NCI-H1092 treated with DMSO at 0.1 percent for 48 hours (cell line): Measurements from ENCODE around the gene GSTM5.
"Not testable (repeated sequence)": the region's sequence is repeated elsewhere in the genome, so short reads cannot be mapped to it uniquely, and the experiment has no call there.

ENCODE experiments used
- DNase-seq: peaks from one replicate; lab custom pipeline; 2025; lab: John Stamatoyannopoulos, UW

Gene GSTM5

DNA sequence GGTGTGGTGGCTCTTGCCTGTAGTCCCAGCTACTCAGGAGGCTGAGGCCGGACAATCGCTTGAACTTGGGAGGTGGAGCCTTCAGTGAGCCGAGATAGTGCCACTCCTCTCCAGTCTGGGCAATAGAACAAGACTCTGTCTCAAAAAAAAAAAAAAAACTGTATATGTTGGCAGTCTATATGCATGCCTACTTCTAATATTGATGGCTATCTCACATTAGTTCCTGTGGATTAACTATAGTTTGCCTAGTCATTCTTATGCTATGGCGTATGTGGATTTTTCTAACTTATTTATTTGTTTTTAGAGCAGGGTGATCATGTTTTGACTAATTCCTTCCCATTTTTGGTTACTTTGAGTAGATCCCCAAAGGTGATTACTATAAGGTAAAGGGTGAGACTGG, 15.0 kb upstream of the GSTM5 start:
- DNase-seq = no peak

DNA sequence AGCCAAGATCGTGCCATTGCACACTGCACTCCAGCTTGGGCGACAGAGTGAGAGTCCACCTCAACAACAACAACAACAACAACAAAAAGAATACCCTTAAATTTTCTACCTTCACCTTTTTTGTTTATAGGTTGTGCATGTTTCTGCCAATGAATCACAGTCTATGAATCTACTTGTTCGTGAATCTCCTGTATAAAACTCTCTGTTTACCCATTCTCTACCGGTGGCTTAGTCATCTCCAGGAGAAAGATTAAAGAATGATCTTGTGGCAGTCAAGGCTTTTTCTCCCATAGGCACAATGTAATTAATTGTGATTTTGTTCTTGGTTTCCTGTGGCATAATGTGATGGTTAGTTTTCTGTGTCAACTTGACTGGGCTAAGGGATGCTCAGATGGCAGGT, 14.2 kb upstream of the GSTM5 start:
- DNase-seq = not testable (repeated sequence)

DNA sequence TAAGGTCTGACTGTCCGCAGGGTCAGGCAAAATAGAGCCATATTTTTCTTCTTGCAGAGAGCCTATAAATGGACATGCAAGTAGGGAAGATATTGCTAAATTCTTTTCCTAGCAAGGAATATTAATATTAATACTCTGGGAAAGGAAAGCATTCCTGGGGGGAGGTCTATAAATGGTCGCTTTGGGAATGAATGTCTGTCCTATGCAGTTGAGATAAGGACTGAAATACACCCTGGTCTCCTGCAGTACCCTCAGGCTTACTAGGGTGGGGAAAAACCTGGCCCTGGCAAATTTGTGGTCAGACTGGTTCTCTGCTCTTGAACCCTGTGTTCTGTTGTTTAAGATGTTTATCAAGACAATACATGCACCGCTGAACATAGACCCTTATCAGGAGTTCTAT, 9.1 kb upstream of the GSTM5 start:
- not testable (repeated sequence) for DNase-seq

DNA sequence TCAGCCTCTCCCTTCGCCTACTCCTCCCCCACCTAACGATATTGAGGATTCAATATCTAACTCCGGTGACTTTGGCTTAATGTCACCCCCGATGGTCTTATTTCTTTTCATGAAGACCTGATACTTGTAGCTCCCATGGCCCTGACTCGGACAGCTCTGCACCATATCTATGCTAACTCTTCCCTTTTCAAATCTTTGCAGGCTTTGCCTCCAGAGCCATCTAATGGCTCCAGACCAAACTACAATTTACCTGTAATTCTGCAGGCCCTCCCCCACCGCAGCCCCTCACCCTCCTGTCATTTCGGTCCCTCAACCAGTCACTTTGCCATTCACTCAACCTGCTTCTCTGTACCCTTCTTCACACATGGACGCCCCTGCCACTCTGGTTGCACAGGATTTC, 7.9 kb upstream of the GSTM5 start:
- no peak for DNase-seq

DNA sequence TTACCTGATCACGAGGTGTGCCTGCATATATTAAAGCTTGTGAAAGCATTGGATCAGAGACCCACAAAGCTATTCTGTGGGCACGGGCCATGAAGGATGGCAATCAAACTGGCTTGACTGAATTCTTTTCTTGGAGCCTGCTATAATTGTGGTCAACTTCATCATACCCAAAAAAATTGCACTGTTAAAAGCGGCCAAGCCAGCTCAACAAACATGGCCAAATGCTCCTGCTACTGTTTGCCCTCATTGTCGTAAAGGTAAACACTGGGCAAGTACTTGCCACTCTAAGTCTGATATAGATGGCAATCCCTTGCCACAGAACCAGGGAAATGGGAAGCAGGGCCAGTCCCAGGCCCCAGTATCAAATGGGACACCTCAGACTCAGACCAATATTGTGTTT, 6.6 kb upstream of the GSTM5 start:
- DNase-seq = no peak

DNA sequence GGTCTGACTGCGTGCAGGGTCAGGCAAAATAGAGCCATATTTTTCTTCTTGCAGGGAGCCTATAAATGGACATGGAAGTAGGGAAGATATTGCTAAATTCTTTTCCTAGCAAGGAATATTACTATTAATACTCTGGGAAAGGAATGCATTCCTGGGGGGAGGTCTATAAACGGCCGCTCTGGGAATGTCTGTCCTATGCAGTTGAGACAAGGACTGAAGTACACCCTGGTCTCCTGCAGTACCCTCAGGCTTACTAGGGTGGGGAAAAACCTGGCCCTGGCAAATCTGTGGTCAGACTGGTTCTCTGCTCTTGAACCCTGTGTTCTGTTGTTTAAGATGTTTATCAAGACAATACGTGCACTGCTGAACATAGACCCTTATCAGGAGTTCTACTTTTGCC, 3.1 kb upstream of the GSTM5 start:
- DNase-seq = not testable (repeated sequence)

DNA sequence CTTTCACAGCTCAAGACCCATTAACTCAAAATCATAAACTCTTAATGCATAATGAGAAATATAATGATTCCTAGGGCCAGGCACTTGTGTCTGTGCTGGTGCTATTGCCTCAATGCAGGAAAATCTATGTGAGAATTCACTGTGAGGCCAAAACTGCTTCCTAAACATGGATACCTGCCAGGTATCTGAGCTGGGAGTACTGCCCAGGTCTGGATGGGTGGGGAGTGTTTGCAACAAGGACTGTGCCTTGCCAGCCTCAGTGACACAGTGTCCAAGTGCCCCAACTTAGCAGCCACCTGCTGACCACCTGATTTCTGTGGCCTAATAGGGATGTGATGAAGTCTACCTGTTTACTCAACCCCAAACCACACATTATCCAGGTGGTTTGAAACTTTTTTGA, 2.2 kb upstream of the GSTM5 start:
- DNase-seq = not testable (repeated sequence)

DNA sequence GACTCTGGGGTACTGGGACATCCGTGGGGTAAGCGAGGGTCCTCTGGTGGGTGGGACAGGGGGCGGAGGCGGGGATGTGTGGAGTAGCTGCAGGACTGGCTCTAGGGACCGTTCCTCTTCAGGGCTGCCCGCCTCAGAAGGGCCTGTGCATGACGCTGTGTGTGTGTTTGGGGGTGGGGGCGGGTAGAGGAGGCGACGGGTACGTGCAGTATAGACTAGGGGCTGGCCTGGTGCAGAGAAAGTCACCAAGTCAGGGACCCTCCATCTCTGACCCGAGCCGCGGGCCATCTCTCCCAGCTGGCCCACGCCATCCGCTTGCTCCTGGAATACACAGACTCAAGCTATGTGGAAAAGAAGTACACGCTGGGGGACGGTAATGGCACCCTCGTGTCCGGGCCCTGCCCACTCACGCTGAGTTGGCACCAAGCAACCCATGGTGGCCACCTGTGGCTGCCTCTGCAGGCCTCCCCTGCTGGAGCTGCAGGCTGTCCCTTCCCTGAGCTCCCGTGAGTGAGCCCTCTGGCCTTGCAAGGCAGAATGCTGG, 342 bp downstream of the GSTM5 start:
- DNase-seq = no peak

DNA sequence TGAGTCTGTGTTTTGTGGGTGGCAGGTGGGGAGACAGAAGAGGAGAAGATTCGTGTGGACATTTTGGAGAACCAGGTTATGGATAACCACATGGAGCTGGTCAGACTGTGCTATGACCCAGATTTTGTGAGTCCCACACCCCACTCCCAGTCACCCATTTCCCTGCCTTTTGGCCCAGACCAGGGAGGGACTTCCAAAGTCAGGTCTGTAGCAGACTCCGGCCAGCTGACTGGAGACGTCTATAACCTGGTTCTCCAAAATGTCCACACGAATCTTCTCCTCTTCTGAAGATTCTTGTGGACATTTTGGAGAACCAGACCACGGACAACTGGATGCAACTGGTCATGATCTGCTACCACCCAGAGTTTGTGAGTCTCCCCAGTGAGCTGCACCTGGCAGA, 1.6 kb downstream of the GSTM5 start:
- DNase-seq = no peak

DNA sequence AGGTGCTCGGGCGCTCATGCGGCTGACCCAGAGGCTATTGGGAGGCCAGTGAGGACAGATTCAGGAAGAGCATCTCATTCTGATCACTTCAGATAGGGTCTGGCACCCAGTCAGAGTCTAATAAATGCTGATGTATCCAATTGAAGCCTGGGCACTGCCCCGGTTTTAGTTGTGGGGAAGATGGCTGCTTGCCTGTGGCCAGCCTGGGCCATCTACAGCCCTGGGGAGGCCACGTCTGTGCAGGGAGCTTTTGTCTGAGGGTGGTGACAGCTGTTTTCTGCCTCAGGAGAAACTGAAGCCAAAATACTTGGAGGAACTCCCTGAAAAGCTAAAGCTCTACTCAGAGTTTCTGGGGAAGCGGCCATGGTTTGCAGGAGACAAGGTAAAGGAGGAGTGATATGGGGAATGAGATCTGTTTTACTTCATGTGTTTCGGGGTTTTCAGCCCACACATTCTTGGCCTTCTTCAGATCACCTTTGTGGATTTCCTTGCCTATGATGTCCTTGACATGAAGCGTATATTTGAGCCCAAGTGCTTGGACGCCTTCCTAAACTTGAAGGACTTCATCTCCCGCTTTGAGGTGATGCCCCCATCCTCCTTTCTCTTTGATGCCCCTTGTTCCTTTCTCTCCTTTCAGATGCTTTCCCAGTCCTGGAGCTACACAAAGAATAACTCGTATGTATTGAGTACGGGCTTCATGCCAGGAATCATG, 2.8 kb downstream of the GSTM5 start:
- DNase-seq = no peak

DNA sequence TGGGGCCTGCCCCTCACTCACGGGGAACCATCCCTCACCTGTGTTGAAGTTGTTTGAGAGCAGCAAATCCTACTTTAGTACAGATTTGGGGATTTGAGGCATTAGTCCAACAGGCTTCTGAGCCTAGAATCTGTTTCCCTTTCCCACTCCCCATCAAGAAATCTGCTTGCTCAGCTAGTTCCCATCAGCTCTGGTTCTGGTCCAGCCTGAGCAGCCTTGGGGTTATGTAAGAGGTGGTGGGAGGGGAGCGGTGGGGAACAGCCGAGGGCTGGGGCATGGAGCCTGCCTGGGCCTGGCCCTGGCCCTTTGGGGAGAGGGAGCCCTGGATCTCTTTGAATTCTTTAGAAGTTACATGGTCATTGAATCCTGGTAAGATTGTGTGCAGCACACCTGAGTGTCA, 4.1 kb downstream of the GSTM5 start:
- no peak for DNase-seq

DNA sequence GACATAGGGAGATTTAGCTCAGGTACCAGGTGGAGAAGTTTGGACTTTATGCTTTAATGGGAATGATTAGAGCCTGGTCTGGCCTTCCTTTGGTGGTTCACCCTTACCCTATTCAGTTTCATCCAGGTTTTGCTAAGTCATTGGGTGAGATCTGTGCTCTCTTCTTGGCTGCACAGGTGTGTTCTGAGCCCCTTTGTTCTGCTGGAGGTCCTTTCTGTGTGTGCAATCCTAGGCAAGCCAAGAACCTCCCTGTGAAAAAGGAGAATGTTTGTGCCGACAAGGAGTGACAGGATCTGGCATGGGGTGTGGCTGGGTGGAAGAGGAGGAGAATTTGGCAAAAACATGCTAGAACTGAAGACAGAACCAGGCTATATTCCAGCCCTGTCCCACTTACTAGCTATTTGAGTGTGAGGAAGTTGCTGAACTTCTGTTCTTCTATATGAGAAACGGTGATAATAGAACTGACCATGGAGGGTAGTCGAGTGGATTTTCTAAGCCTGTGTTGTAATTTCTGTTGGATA, 4.6 kb downstream of the GSTM5 start:
- no peak for DNase-seq

DNA sequence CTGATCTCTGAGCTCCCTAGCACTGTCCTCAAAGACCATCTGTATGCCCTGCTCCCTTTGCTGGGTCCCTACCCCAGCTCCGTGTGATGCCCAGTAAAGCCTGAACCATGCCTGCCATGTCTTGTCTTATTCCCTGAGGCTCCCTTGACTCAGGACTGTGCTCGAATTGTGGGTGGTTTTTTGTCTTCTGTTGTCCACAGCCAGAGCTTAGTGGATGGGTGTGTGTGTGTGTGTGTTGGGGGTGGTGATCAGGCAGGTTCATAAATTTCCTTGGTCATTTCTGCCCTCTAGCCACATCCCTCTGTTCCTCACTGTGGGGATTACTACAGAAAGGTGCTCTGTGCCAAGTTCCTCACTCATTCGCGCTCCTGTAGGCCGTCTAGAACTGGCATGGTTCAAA, 5.7 kb downstream of the GSTM5 start:
- no peak for DNase-seq

DNA sequence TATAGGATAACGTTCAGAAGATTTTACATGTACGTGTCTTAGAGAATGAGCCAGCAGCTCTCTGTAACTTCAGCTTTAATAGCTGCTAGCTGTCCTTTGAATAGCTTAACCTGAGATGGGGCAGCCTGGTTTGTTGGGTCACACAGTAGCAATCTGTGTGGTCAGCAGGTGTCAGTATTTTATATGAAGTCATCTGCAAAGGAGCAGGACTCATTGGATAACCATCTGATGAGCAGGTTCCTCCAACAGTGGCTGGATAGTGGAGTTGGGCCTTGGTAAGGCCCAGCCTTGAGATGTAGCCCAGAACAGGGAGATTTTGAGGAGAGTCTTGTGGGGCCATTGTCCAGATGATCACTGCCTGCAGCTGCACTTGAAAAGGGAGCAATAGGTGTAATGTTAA, 6.4 kb downstream of the GSTM5 start:
- DNase-seq = peak; percentile 3

DNA sequence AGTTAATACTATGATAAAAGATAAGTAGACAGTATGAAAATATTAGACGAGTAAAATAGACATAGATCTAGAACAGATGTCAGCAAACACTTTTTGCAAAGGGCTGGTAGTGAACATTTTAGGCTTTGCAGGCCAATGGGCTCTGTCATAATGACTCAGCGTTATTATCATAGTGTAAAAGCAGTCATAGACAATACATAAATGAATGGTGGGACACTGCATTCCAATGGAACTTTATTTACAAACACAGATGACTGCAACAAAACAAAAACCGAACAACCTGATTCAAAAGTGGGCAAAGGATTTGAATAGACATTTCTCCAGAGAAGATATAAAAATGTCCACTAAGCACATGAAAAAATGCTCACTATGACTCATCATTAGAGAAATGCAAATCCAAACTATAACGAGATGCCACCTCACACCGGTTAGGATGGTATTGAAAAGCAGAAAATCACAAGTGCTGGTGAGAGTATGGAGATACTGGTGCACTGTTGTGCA, 7.3 kb downstream of the GSTM5 start:
- DNase-seq = no peak

DNA sequence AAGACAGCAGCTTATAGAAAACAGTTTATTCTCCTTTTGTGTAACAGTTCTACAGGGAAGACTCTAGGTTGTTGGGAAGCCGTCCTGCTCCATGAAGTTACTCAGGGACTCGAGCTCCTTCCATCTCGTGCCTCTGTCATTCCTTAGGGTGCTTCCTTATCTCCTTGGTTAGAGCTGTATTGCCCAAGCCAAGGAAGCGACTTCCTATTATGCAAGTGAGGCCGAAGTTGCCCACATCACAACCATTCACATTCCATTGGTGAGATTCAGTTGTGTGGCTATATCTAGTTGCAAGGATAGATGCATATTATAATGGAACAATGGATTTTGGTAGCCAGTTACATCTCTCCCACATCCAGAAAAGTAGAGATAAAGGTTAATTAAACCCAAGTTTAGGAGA, 9.0 kb downstream of the GSTM5 start:
- DNase-seq = no peak

DNA sequence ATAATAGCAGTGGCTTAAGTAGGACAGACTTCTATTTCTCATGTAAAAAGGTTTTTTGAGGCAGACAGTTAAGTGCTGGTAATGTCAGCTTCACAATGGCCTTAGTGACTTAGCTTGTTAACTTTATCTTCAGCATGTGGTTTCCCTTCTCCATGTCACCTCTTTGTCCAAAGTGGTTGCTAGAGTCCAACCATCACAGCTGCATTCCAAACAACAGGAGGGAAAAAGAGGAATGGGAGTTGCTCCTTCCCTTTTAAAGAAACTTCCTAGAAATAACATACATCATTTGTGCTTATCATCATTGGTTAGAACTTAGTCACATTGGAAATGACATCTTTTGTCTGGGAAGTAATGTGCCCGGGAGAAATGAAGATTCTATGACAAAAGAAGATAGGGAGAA, 9.9 kb downstream of the GSTM5 start:
- no peak for DNase-seq

DNA sequence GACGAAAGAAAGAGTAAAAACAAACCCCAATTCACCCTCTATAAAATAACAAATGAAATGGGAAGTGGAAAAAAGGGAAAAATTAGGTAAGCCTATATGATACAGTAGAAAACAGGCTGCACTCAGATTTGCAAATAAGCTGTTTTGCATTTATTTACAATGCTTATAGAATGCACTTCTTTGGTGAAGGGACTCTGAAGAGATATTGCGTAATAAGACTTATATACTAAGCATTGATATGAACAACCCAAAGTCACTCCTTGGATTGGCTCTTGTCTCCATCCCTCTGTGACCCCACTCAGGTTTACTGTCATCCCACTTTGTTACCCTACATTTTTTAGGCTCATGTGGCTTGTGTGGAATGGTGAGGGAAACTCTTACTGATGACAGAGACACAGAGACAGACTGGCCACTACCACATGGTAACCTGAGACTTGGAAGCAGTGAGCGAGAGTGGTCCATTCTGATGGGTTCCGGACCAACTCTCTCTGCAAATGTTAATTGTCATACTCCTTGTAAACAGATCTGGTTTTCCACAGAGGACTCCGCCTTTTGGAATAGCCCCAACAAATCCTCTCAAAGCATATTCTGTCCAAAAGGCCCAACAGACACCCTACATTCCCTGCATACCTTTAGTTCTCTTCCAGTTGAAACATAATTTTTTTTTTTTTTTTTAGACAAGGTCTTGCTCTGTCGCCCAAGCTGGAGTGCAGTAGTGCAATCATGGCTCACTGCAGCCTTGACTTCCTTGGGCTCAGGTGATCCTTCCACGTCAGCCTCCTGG, 11.0 kb downstream of the GSTM5 start:
- DNase-seq = no peak

DNA sequence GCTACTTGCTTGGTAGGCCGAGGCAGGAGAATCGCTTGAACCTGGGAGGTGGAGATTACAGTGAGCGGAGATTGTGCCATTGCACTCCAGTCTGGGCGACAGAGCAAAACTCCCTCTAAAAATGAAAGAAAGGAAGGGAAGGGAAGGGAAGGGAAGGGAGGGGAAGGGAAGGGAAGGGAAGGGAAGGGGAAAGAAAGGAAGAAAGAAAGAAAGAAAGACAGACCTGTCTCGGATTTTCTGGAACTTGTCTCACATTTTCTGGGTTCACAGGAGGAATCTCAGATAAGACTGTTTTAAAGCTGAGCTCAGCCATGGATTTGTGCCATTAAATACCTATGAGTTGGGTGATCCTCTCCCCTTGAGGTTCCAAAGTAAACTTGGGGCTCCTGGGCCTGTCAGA, 12.9 kb downstream of the GSTM5 start:
- DNase-seq = no peak

DNA sequence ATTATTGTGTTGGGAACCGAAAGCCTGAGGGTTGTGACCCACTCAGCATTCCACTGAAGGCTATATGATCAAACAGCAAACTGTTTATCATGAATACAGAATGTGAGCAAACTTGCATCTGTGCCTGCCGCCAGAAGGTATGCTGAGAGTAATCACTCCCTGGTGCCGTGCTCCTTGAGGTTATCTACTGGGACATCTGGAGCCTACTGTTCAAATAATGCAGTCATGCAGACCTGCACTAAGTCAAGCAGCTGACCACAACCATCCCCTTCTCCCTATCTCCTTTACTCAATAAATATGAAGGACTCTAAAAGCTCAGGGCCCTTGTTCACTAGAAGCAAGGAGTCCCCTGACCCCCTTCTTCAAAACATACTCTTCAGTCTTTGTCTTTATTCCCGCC, 13.5 kb downstream of the GSTM5 start:
- no peak for DNase-seq

DNA sequence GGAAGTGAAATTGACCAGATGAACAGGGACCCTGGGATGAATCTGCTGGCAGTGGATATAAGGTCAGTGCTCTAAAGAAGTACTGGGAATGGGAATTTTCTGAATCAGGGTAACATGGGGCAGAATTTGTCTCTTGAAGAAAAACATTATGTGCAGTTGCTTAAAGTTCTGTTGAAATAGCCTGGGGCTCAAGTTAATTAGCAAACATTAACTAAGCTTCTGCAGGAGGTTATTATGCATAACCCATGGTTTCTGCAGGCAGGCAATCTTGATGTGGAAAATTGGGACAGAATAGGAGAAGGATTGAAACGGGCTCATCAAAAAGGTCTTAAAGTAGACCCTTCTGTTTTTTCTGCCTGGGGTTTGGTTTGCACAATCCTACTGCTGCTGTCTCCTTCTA, 14.0 kb downstream of the GSTM5 start:
- no peak for DNase-seq

DNA sequence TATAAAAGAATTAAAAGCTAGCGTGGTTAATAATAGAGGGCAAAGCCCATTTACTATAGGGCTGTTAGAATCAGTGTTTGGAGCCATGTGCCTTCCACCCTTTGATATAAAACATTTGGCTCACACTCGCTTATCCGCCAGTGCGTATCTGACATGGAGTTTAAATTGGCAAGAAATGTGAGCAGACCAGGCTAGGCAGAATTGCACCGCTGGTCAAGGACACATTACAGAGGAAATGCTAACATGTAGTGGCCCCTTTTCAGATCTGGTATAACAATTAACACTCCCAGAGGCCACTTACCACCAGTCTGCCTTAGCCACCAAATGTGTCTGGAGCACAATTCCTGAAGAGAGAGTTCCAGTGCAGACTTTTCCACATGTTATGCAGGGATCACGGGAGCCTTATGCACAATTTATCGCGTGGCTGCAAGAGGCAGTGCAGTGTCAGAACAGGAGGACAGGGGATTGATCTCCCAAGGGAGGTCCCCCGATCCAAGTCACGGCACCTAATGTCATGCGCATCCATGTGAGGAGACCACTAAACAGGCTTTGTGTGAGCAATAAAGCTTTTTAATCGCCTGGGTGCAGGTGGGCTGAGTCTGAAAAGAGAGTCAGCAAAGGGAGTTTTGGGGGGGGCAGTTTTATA, 14.8 kb downstream of the GSTM5 start:
- DNase-seq = no peak

DNA sequence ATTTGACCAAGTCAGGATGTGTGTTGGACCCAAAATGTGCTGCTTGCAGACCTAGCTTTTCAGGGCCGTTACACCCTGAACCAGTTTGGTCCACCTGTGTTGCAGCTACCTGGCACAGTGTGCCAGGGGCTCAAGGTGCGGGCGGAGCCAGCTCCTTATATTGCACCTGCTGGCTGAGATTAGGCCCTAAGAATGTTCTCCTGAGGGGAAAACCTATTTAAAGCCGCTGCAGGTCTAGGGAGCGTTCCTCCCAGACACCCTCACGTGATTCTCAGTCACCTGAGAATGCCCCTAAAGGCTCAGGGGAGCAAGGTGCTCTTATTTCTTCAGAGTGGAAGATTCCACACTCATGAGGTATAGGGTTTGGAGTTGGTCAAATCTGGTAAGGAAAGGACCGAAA, 16.8 kb downstream of the GSTM5 start:
- no peak for DNase-seq
